Adrenal gland (tissue), 12 donors: ENCODE results near the gene RASA2. TPM values are rescaled to one million over a fixed set of nuclear protein-coding genes. Genes with fewer than 3 reads are reported as not detected.
A peak's percentile ranks its signal among the peaks of the same experiment; 100 is the strongest.
"Not testable (repeated sequence)": the region's sequence is repeated elsewhere in the genome, so short reads cannot be mapped to it uniquely, and the experiment has no call there.

ENCODE experiments used
- DNase-seq, 7 donors: peaks; one replicate each; pipeline ENCODE4 v3.0.0-alpha.2; 2019 to 2020
- H3K27ac ChIP-seq, 5 donors: fragments of 200-600 bp; sonication (generic) in 4 of 5; 1 replicate in 3 of 5; 2 replicates in 2 of 5; pipeline versions ENCODE4 v1.5.1 to v1.8.0; 2016 to 2020; ENCODE audit warnings: mild to moderate bottlenecking in 1 of 5
- H3K27me3 ChIP-seq: fragments of 200-600 bp; 2 replicates; pipeline ENCODE4 v1.8.0; 2021
- H3K36me3 ChIP-seq, 2 donors: fragments of 200-600 bp; replicated peaks in 1 of 2; 1 replicate in 1 of 2; 2 replicates in 1 of 2; pipeline versions ENCODE4 v1.5.1 to v1.8.0; 2018 to 2022
- H3K4me1 ChIP-seq, 2 donors: fragments of 200-600 bp; replicated peaks in 1 of 2; 1 replicate in 1 of 2; 2 replicates in 1 of 2; pipeline versions ENCODE4 v1.5.1 to v1.8.0; 2018 to 2021
- H3K4me3 ChIP-seq, 4 donors: fragments of 200-600 bp; sonication (generic) in 3 of 4; one replicate each; pipeline ENCODE4 v1.5.1; 2016 to 2018
- H3K9me3 ChIP-seq, 3 donors: fragments of 200-600 bp; sonication (generic) in 1 of 3; replicated peaks in 1 of 3; 1 replicate in 2 of 3; 2 replicates in 1 of 3; pipeline versions ENCODE4 v1.5.1 to v1.8.0; 2016 to 2021
- POLR2A ChIP-seq, 2 donors: fragments of 450-650 bp; IDR thresholded peaks; one replicate each; pipeline ENCODE4 v1.6.1; 2017; ENCODE audit warnings: antibody characterized with exemption in 2 of 2, mild to moderate bottlenecking in 2 of 2, moderate library complexity in 1 of 2
- WGBS, 4 donors: extraction: QIAGEN DNeasy Blood & Tissue Kit in 2 of 4; methylation state at CpG; one replicate each; pipeline versions ENCODE4 v1.1.5 to v1.1.7; 2013 to 2017; 5-methylcytosine and 5-hydroxymethylcytosine counted together
- intact Hi-C, 2 donors: fragments of 100-400 bp; cut with DNase I; formaldehyde crosslinking; loops; one replicate each; pipeline versions ENCODE4 v1.14.1 to v1.15.0; 2022 to 2023
- polyA plus RNA-seq, 3 donors: library from polyadenylated mRNA; stranded (reverse); fragments of 200-250 nt in 2 of 3; fragments of 350-450 nt in 1 of 3; fragmentation: Illumina TruSeq in 1 of 3; extraction: RNeasy Lipid Tissue Mini Kit (QIAGEN cat#74804) in 1 of 3; gene quantifications; one replicate each; pipeline ENCODE4 v1.2.3, GENCODE V29; 2013 to 2014
- total RNA-seq, 9 donors: library from RNA; depleted of rRNA in 4 of 9; stranded (reverse); fragments of >200 nt in 4 of 9; fragments of 120-200 nt in 1 of 9; fragmentation: NEBNext Ultra II Directional in 1 of 9; extraction: Animal tissue kit (Norgen Biotek cat#: 25700) in 1 of 9; gene quantifications; one replicate each; pipeline versions ENCODE4 v1.1.0 to v1.2.4, GENCODE V29; 2013 to 2023
- TF ChIP-seq, protein P1 (sequence below), 6 experiments: fragments of 450-650 bp in 4 of 6; fragments of 200-600 bp in 2 of 6; sonication (generic) in 1 of 6; IDR thresholded peaks; 1 replicate in 5 of 6; 2 replicates in 1 of 6; pipeline versions ENCODE4 v1.5.1 to v1.8.0; 2016 to 2021; ENCODE audit warnings: antibody characterized with exemption in 6 of 6, mild to moderate bottlenecking in 2 of 6, moderate library complexity in 1 of 6
- donor health status: healthy with polysubstance abuse.
- donor health status: Bipolar disorder and iron deficiency.
- donor health status: DM: yes; HTN: yes; CAD: no.
- donor health status: DM: no; HTN: no; CAD: no.
- donor health status: DM: no; HTN: no; CAD: no.
- donor health status: DM: yes; HTN: yes; CAD: no.

RASA2 gene
- total and polyA plus RNA-seq, 12 donors = 5.7 to 52.5 (median 10.2) TPM

DNA sequence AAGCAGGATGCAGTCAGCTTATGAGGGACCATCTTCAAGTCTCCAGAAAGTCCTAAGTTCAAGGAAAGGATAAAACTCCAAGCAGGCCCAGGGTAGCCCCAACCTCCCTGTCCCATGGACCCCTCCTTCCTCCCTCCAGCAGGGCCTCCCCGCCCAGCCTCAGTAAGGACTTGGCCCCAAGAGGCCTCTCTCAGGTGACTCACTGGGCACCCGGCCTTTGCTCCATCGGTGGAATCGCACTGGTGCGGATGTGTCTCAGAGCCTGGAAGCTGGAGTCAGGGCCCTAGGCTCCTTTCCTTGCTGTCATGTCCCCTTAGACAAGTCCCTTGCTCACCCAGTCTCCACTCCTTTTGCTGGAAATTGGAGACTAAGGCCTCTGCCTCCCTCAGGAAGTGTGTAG lies 136.9 kb downstream of the RASA2 start:
- Histone ChIP-seq H3K4me1 (peaks cover 0 to 12% of the 10 kb centered on the region in 2 donors), H3K9me3 (no peaks in the 10 kb centered on the region)

DNA sequence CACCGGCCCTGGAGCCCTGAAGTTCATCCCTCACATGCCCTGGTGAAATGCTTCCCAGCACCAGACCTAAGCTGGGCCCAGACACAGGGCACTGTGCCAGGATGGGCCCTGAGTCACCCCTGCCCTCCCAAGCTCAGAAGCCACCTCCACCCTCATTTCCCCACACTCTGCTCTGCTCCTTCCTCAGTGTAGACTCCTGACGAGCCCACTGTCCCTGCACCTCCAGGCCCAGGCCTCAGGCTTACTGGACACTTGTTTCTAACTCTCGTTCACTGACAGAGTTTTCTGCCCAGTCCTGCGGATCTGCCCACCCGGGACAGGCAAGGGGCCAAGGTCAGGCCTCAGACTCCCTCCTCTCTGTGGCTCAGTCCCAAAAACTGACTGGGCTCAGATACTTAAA lies 138.7 kb downstream of the RASA2 start:
- no peaks in the 10 kb centered on the region for H3K27me3 ChIP-seq
- peaks cover 0 to 12% of the 10 kb centered on the region in 2 donors for H3K4me1 ChIP-seq
- intact Hi-C loops = no loop called here
- no peaks in the 10 kb centered on the region for H3K9me3 ChIP-seq
- H3K36me3 ChIP-seq = no peaks in the 10 kb centered on the region
- H3K4me3 ChIP-seq = no peak overlapping the region
- peak; percentile 45 to 86 (median 78) for DNase-seq
- 28 to 39% (median 31%) methylated on average over 3 to 5 of the region's 5 CpGs for WGBS, 4 donors
- H3K27ac ChIP-seq = peak overlapping the region in 3 of 5 donors; percentile 15 to 67 (median 63)
- no peak for TF ChIP-seq POLR2A (IDR thresholded peaks at IDR 0.05)
- TF ChIP-seq, protein P1, sequence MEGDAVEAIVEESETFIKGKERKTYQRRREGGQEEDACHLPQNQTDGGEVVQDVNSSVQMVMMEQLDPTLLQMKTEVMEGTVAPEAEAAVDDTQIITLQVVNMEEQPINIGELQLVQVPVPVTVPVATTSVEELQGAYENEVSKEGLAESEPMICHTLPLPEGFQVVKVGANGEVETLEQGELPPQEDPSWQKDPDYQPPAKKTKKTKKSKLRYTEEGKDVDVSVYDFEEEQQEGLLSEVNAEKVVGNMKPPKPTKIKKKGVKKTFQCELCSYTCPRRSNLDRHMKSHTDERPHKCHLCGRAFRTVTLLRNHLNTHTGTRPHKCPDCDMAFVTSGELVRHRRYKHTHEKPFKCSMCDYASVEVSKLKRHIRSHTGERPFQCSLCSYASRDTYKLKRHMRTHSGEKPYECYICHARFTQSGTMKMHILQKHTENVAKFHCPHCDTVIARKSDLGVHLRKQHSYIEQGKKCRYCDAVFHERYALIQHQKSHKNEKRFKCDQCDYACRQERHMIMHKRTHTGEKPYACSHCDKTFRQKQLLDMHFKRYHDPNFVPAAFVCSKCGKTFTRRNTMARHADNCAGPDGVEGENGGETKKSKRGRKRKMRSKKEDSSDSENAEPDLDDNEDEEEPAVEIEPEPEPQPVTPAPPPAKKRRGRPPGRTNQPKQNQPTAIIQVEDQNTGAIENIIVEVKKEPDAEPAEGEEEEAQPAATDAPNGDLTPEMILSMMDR (IDR thresholded peaks at IDR 0.05) = no peak

More for the DNA sequence above, 136.9 kb downstream of the RASA2 start:
- intact Hi-C loops = no loop called here
- H3K27me3 ChIP-seq = no peaks in the 10 kb centered on the region
- no peak for TF ChIP-seq POLR2A (IDR thresholded peaks at IDR 0.05)
- TF ChIP-seq, protein P1 (IDR thresholded peaks at IDR 0.05) = no peak
- H3K27ac ChIP-seq = no peak overlapping the region
- DNase-seq = no peak
- no peak overlapping the region for H3K4me3 ChIP-seq
- 70 to 82% (median 78%) methylated on average over 5 of the region's 5 CpGs for WGBS, 4 donors
- no peaks in the 10 kb centered on the region for H3K36me3 ChIP-seq

DNA sequence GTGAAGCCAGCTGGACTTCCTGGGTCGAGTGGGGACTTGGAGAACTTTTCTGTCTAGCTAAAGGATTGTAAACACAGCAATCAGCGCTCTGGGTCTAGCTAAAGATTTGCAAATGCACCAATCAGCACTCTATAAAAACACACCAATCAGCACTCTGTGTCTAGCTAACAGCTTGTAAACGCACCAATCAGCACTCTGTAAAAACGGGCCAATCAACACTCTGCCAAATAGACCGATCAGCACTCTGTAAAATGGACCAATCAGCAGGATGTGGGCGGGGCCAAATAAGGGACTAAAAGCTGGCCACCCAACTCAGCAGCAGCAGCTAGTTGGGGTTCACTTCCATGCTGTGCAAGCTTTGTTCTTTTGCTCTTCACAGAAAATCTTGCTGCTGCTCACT lies 141.5 kb downstream of the RASA2 start:
- H3K9me3 ChIP-seq, H3K4me3 ChIP-seq, intact Hi-C loops, H3K27me3 ChIP-seq, H3K27ac ChIP-seq, H3K36me3 ChIP-seq, DNase-seq: not testable (repeated sequence)
- 77 to 91% (median 84%) methylated on average over 3 to 6 of the region's 6 CpGs for WGBS, 4 donors
- H3K4me1 ChIP-seq = peaks cover 0 to 12% of the 10 kb centered on the region in 2 donors

DNA sequence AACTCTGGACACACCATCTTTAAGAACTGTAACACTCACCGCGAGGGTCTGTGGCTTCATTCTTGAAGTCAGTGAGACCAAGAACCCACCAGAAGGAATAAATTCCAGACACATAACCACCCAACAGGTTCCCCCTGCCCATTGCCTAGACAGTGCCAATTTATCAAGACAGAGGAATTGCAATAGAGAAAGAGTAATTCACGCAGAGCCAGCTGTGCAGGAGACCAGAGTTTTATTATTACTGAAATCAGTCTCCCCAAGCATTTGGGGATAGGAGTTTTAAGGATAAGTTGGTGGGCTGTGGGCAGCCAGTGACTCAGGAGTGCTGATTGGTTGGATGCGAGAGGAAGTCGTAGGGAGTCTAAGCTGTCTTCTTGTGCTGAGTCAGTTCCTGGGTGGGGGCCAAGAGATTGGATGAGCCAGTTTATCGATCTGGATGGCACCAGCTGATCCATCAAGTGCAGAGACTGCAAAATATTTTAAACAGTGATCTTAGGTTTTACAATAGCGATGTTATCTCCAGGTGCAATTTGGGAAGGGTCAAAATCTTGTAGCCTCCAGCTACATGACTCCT lies 142.1 kb downstream of the RASA2 start:
- H3K27ac ChIP-seq, H3K36me3 ChIP-seq, H3K9me3 ChIP-seq, H3K4me3 ChIP-seq, DNase-seq, intact Hi-C loops, H3K27me3 ChIP-seq: not testable (repeated sequence)
- peaks cover 0 to 12% of the 10 kb centered on the region in 2 donors for H3K4me1 ChIP-seq
- 74 to 93% (median 76%) methylated on average over 7 of the region's 7 CpGs for WGBS, 4 donors

DNA sequence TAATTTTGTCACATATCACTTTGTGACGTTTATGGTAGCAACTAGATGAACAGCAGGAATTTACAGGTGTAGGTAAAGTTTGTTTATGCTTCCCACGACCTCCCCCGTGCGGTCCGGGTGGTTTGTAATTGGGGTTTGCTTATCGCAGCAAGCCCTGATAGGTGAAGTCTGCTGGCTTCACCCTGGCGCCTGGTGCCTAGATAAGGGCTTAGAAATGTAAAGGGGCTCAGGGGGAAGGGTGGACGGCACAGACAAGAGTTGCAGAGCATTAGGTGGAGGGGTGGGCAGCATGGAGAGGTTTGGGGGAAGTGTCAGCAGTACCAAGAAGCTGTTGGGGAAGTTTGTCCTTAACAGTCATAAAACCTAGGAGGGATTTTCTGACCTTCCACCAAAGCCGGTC lies 143.1 kb downstream of the RASA2 start:
- 56 to 80% (median 72%) methylated on average over 9 of the region's 9 CpGs for WGBS, 4 donors
- Histone ChIP-seq H3K4me3 (no peak overlapping the region), H3K27me3 (no peaks in the 10 kb centered on the region), H3K4me1 (peaks cover 0 to 12% of the 10 kb centered on the region in 2 donors), H3K27ac (no peak overlapping the region), H3K36me3 (no peaks in the 10 kb centered on the region), H3K9me3 (no peaks in the 10 kb centered on the region)
- DNase-seq = no peak
- intact Hi-C loops = no loop called here
- TF ChIP-seq, protein P1 (IDR thresholded peaks at IDR 0.05) = no peak
- no peak for TF ChIP-seq POLR2A (IDR thresholded peaks at IDR 0.05)
